ENCODE data around the gene ANO1. TPM values are rescaled to one million over a fixed set of nuclear protein-coding genes. Genes with fewer than 3 reads are reported as not detected.

Gene ANO1
- total and polyA plus RNA-seq, 2 of the 8 experiments (the other 6 are each of a cell fraction or from before 2014, with no cell fraction given) = 4.7 to 5.0 TPM

- peaks cover 0 to 10% (median 5%) of the 10 kb centered on the region in 4 experiments; a peak in 4 of 7 replicates for H3K4me1 ChIP-seq (replicated peaks in 1 of 4; ENCODE audit: control insufficient read depth in 3 of 4, insufficient read depth in 4 of 4, low read length in 3 of 4)
- H2BK5ac ChIP-seq (ENCODE audit: low read depth, low read length) = no peak overlapping the region
- H3K4me3 ChIP-seq (ENCODE audit: extremely low read depth in 1 of 4, insufficient read depth in 2 of 4, low read depth in 3 of 4, low read length in 4 of 4) = no peak overlapping the region
- H4K20me1 ChIP-seq (replicated peaks in 1 of 2; ENCODE audit: control insufficient read depth in 1 of 2, insufficient read depth in 2 of 2, low read length in 2 of 2) = no peaks in the 10 kb centered on the region
- H3K36me3 ChIP-seq (ENCODE audit: control insufficient read depth in 2 of 4, insufficient read depth in 4 of 4, low read length in 3 of 4) = no peaks in the 10 kb centered on the region
- H3K23me2 ChIP-seq (ENCODE audit: low read depth, low read length) = 0 out of 2 replicates have a peak, but pooled peaks cover 3% of the 10 kb centered on the region
- no peak overlapping the region for H3K14ac ChIP-seq (ENCODE audit: insufficient read length)
- TF ChIP-seq NANOG (IDR thresholded peaks at IDR 0.05; ENCODE audit: insufficient read depth, low read depth, low read length, poor library complexity, severe bottlenecking) (no peak), YY1 (IDR thresholded peaks at IDR 0.05; ENCODE audit: low read depth, low read length) (no peak), CBX8 (IDR thresholded peaks at IDR 0.05; ENCODE audit: borderline replicate concordance, low read depth, low read length) (no peak)
- no peak overlapping the region for H2BK20ac ChIP-seq (ENCODE audit: low read length)
- peaks cover 2% of the 10 kb centered on the region; the same call in 1 of the 2 replicates for H3K79me1 ChIP-seq (ENCODE audit: low read depth, low read length)
- H3K9ac ChIP-seq (replicated peaks in 1 of 4; ENCODE audit: extremely low read depth in 1 of 4, low read depth in 3 of 4, low read length in 3 of 4) = no peak overlapping the region
- H3K23ac ChIP-seq (ENCODE audit: insufficient read length) = no peak overlapping the region
- no peak overlapping the region for H3K4ac ChIP-seq (replicated peaks; ENCODE audit: insufficient read length, low read depth, low read length)
- H4K8ac ChIP-seq (ENCODE audit: extremely low read depth, insufficient read depth, low read length) = no peak overlapping the region
- no peak overlapping the region for H3K4me2 ChIP-seq (ENCODE audit: insufficient read depth in 1 of 2, low read depth in 2 of 2, low read length in 2 of 2)
- no peak overlapping the region for H2BK12ac ChIP-seq (ENCODE audit: low read depth, low read length)
- FAIRE-seq (no peak), DNase-seq (ENCODE audit: low read depth in 1 of 2, low spot score in 2 of 2) (no peak)
- H3K9me3 ChIP-seq (ENCODE audit: insufficient read depth in 2 of 2, low read depth in 1 of 2, low read length in 1 of 2) = no peaks in the 10 kb centered on the region
- H3K18ac ChIP-seq (ENCODE audit: extremely low read depth, low read length) = no peak overlapping the region; the same call in 1 of the 2 replicates
- no peak overlapping the region for H3K56ac ChIP-seq (replicated peaks; ENCODE audit: insufficient read length, low read depth, low read length)
- H2BK120ac ChIP-seq (replicated peaks; ENCODE audit: low read depth, low read length) = no peak overlapping the region
- H2BK15ac ChIP-seq (ENCODE audit: low read length) = no peak overlapping the region
- POLR2A ChIA-PET (ENCODE audit: partially characterized antibody) = interaction anchor here (1.4 kb wide), 1 partner anchor 74 kb away, joined by 3 read pairs; no protein-coding TSS in a partner anchor
- no peak overlapping the region for H2AK5ac ChIP-seq (ENCODE audit: low read depth, low read length)
- H4K91ac ChIP-seq (replicated peaks; ENCODE audit: insufficient read length, low read length) = no peak overlapping the region
- WGBS, 2 experiments (ENCODE audit: extremely low coverage in 1 of 2, insufficient coverage in 1 of 2, insufficient read length in 1 of 2, insufficient replicate concordance in 2 of 2, low coverage in 1 of 2, low lambda C conversion rate in 2 of 2, missing lambda C conversion rate in 1 of 2) = 91% methylated on average over 15 of the region's 15 CpGs; no CpG with 5 or more reads in 1 of the 2 experiments
- H3K27me3 ChIP-seq (replicated peaks in 1 of 4; ENCODE audit: control insufficient read depth in 3 of 4, extremely low read depth in 1 of 4, insufficient read depth in 3 of 4, low read length in 3 of 4) = no peaks in the 10 kb centered on the region
- CTCF ChIA-PET (ENCODE audit: partially characterized antibody) = interaction anchor here (0.6 to 0.8 kb wide), 3 partner anchors 150 to 656 kb away, joined by 3 read pairs; no protein-coding TSS in a partner anchor
- no peak overlapping the region for H2AFZ ChIP-seq (ENCODE audit: low read length)
- no peak overlapping the region for H4K5ac ChIP-seq (ENCODE audit: insufficient read length, low read depth, low read length)
- H3K27ac ChIP-seq (ENCODE audit: low read depth, low read length) = no peak overlapping the region
- H3K79me2 ChIP-seq (ENCODE audit: control insufficient read depth in 1 of 2, insufficient read depth in 2 of 2, low read length in 2 of 2) = no peaks in the 10 kb centered on the region
Measured at GRCh38 chr11:70100791-70101190, 22.7 kb downstream of the ANO1 start.
